Measurements from ENCODE around the gene CAVIN2. TPM values are rescaled to one million over a fixed set of nuclear protein-coding genes. Genes with fewer than 3 reads are reported as not detected.

The CAVIN2 gene
- total and polyA plus RNA-seq, 8 donors: 73.6 to 129 (median 104) TPM

- peak; percentile 75 for ATAC-seq
- DNase-seq: no peak
- no peak for TF ChIP-seq CTCF (IDR thresholded peaks at IDR 0.05)
- no peaks in the 10 kb centered on the region for H3K4me1 ChIP-seq
- no peaks in the 10 kb centered on the region for H3K9me3 ChIP-seq
- no peaks in the 10 kb centered on the region for H3K36me3 ChIP-seq
- H3K4me3 ChIP-seq: no peak overlapping the region
- intact Hi-C loops (cut with DNase I): no loop called here
- H3K27me3 ChIP-seq: no peaks in the 10 kb centered on the region
- H3K27ac ChIP-seq: no peak overlapping the region
Measured at GRCh38 chr2:191815010-191815409, 31.9 kb downstream of the CAVIN2 start.

GRCh38 chr2:191813943-191814342 lies 32.9 kb downstream of the CAVIN2 start:
- no peak for TF ChIP-seq CTCF (IDR thresholded peaks at IDR 0.05)
- DNase-seq: no peak
- H3K27me3 ChIP-seq: no peaks in the 10 kb centered on the region
- no peak overlapping the region for H3K27ac ChIP-seq
- ATAC-seq: no peak
- H3K4me1 ChIP-seq: no peaks in the 10 kb centered on the region
- H3K4me3 ChIP-seq: no peak overlapping the region
- H3K36me3 ChIP-seq: no peaks in the 10 kb centered on the region
- intact Hi-C loops (cut with DNase I): no loop called here
- no peaks in the 10 kb centered on the region for H3K9me3 ChIP-seq

DNA sequence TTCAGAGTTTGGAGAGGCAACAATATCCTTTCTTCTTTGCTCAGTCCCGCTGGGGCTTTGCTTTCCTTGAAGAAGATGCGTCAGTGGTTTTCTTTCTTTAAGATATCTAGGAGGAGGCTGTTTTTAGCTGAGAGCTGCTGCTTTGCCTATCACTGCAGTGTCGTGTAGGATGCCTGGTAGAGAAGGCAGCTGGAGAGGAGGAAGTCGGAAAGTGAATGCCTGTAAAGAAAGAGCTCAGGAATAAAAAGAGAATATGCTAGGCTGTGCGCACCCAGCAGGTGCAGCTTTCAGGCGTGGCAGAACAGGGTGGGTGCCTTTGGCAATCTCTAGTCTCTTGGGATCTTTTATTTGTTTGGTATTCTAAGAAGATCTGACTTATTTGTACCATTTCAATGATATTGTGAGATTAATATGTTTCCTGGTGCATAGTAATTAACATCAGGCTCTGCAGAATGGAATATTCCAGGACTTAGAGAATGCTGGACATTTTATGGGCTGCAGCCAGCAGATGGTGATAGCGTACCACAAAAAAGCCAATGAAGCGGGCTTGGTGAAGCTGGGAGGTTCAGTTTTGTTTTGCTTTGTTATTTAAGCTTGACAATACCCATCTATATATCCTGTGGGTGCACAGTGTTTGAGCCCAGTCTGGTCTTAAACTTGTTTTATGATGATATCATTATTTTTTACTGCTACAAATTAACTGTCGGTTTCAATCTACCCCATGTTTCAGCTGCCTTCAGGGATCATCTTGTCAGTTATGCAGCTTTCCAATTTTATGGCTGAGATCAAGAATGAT lies 34.9 kb downstream of the CAVIN2 start:
- H3K4me1 ChIP-seq: no peaks in the 10 kb centered on the region
- no peaks in the 10 kb centered on the region for H3K9me3 ChIP-seq
- TF ChIP-seq CTCF (IDR thresholded peaks at IDR 0.05): peak; percentile 51 to 68
- ATAC-seq (peak; percentile 93), DNase-seq (peak in 3 of 4 donors; percentile 53 to 76 (median 66))
- intact Hi-C loops (cut with DNase I): loop anchor here in 1 of 2 donors (2.0 kb wide), 1 partner anchor 349 kb away; no protein-coding TSS in a partner anchor
- no peak overlapping the region for H3K27ac ChIP-seq
- no peak overlapping the region for H3K4me3 ChIP-seq
- H3K36me3 ChIP-seq: no peaks in the 10 kb centered on the region
- no peaks in the 10 kb centered on the region for H3K27me3 ChIP-seq

DNA sequence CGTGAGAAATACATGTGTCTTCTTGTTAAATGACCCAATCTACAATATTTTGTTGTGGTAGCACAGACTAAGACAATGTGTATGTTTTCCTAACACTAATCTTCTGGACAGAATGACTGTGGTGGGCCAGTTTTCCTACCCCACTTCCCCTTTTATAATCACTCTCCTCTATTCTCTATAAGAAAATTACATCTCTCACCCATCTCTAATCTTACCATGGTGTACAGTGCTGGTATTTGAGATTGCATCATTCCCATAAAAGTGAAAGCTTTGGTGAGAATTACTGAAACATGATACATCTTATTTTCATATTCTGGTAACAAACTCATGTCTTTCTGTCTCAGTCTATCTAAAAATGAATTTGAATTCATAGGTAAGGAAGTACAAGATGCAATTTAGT lies 40.5 kb downstream of the CAVIN2 start:
- Histone ChIP-seq H3K27me3 (no peaks in the 10 kb centered on the region), H3K9me3 (no peaks in the 10 kb centered on the region), H3K27ac (no peak overlapping the region), H3K4me1 (no peaks in the 10 kb centered on the region), H3K36me3 (no peaks in the 10 kb centered on the region), H3K4me3 (no peak overlapping the region)
- no peak for TF ChIP-seq CTCF (IDR thresholded peaks at IDR 0.05)
- ATAC-seq: no peak
- no peak for DNase-seq
- intact Hi-C loops (cut with DNase I): no loop called here

DNA sequence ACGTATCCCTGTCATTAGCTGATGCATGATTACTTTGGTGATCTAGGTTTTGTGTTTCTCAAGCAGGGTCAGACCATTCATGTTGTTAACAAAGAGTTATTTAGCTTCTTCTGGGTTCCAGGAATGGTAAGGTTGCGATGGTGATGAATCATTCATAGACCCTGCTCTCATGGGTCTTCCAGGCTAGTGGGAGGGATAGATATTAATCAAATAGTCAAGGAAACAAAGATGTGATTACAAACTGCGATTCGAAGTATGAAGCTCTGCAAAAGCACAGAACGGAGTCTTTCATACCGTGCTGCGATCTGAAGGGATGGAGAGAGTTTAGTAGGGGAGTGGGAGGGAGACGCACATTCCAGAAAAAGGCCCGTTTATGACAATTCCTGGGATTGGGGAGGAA lies 42.1 kb downstream of the CAVIN2 start:
- DNase-seq (no peak), ATAC-seq (no peak)
- no peaks in the 10 kb centered on the region for H3K9me3 ChIP-seq
- H3K4me3 ChIP-seq: no peak overlapping the region
- H3K27me3 ChIP-seq: no peaks in the 10 kb centered on the region
- no peaks in the 10 kb centered on the region for H3K36me3 ChIP-seq
- TF ChIP-seq CTCF (IDR thresholded peaks at IDR 0.05): no peak
- H3K4me1 ChIP-seq: no peaks in the 10 kb centered on the region
- no peak overlapping the region for H3K27ac ChIP-seq
- intact Hi-C loops (cut with DNase I): no loop called here

All from left lung (tissue), 10 donors.